LNCaP clone FGC (cell line): ENCODE results near the gene PLEKHM1.

Experiments
- DNase-seq: peaks from one replicate; pipeline ENCODE4 v3.0.0-alpha.2; 2011; ENCODE audit warnings: low read depth
- H3K4me3 ChIP-seq: 2 replicates; pipeline ENCODE4 v1.5.1; 2011; ENCODE audit warnings: mild to moderate bottlenecking, low read depth, low read length, control low read depth
- CTCF ChIP-seq: IDR thresholded peaks from 2 replicates; pipeline ENCODE4 v1.5.1; 2012; ENCODE audit warnings: mild to moderate bottlenecking; ENCODE audit not compliant: control insufficient read depth, insufficient read depth; ENCODE audit errors: extremely low read depth

Gene PLEKHM1

GRCh38 chr17:45431531-45432404 lies 58.8 kb downstream of the PLEKHM1 start:
- peak overlapping the region; percentile 56 for H3K4me3 ChIP-seq
- DNase-seq = peak; percentile 59
- TF ChIP-seq CTCF = no peak

- peak overlapping the region; percentile 56 for H3K4me3 ChIP-seq
- DNase-seq = no peak
- TF ChIP-seq CTCF = no peak
These were observed 59.6 kb downstream of the PLEKHM1 start for GRCh38 chr17:45430738-45431530.

- 0 out of 2 replicates have a peak overlapping the region, but pooled peaks have one; percentile 56 for H3K4me3 ChIP-seq
- no peak for TF ChIP-seq CTCF
- DNase-seq = no peak
These were observed 60.3 kb downstream of the PLEKHM1 start for GRCh38 chr17:45430006-45430737.

- TF ChIP-seq CTCF = no peak
- no peak for DNase-seq
- no peak overlapping the region for H3K4me3 ChIP-seq
These were observed 61.0 kb downstream of the PLEKHM1 start for GRCh38 chr17:45429339-45430005.

GRCh38 chr17:45428931-45429338 lies 61.6 kb downstream of the PLEKHM1 start:
- TF ChIP-seq CTCF = no peak
- no peak for DNase-seq
- no peak overlapping the region for H3K4me3 ChIP-seq

GRCh38 chr17:45428050-45428617 lies 62.4 kb downstream of the PLEKHM1 start:
- DNase-seq = no peak
- peak; percentile 99 for TF ChIP-seq CTCF

More at GRCh38 chr17:45428050-45428617, 62.4 kb downstream of the PLEKHM1 start:
- H3K4me3 ChIP-seq = 0 out of 2 replicates have a peak overlapping the region, but pooled peaks have one; percentile 6
